ENCODE measurements around the gene MRPS31. TPM values are rescaled to one million over a fixed set of nuclear protein-coding genes. Genes with fewer than 3 reads are reported as not detected.
A peak's percentile ranks its signal among the peaks of the same experiment; 100 is the strongest.

Gene MRPS31
- total RNA-seq, 2 donors from 2014 or later = 32.0 to 38.7 TPM

- DNase-seq = peak; percentile 52
- TF ChIP-seq CTCF (conservative IDR thresholded peaks at IDR 0.05) = peak; percentile 84
- Histone ChIP-seq H3K4me1 (ENCODE audit: control insufficient read depth, insufficient read depth, low read length) (no peaks in the 10 kb centered on the region), H3K36me3 (ENCODE audit: control insufficient read depth, insufficient read depth, low read length) (no peaks in the 10 kb centered on the region), H3K9me3 (ENCODE audit: control insufficient read depth, low read length) (no peaks in the 10 kb centered on the region), H3K9ac (ENCODE audit: extremely low read depth, low read length, poor library complexity, severe bottlenecking) (no peak overlapping the region), H3K27me3 (ENCODE audit: control insufficient read depth, insufficient read depth, low read length, poor library complexity, severe bottlenecking) (no peaks in the 10 kb centered on the region), H3K4me3 (ENCODE audit: low read length) (no peak overlapping the region), H3K27ac (ENCODE audit: low read depth, low read length) (no peak overlapping the region)
- H3K36me3 Mint-ChIP-seq (ENCODE audit: low read depth) = no peaks in the 10 kb centered on the region
- H3K4me1 Mint-ChIP-seq = peaks cover 19% of the 10 kb centered on the region
- H3K27ac Mint-ChIP-seq = no peak overlapping the region
- peaks cover 1% of the 10 kb centered on the region for H3K27me3 Mint-ChIP-seq (ENCODE audit: insufficient read depth)
- no peak overlapping the region for H3K4me3 Mint-ChIP-seq
- no peaks in the 10 kb centered on the region for H3K9me3 Mint-ChIP-seq
- 64 to 90% methylated on average over 8 to 10 of the region's 11 CpGs for WGBS, 2 experiments (ENCODE audit: insufficient coverage in 1 of 2, insufficient read length in 1 of 2)
These were observed 88.3 kb downstream of the MRPS31 start for GRCh38 chr13:40682449-40683240.

GRCh38 chr13:40681341-40682146, 89.4 kb downstream of the MRPS31 start:
- H3K4me1 ChIP-seq (ENCODE audit: control insufficient read depth, insufficient read depth, low read length) = no peaks in the 10 kb centered on the region
- H3K4me3 ChIP-seq (ENCODE audit: low read length) = no peak overlapping the region
- peaks cover 1% of the 10 kb centered on the region for H3K27me3 Mint-ChIP-seq (ENCODE audit: insufficient read depth)
- H3K27ac Mint-ChIP-seq = peak overlapping the region; percentile 20
- WGBS, 2 experiments (ENCODE audit: insufficient coverage in 1 of 2, insufficient read length in 1 of 2) = 91 to 92% methylated on average over 5 to 7 of the region's 7 CpGs
- no peak overlapping the region for H3K4me3 Mint-ChIP-seq
- no peaks in the 10 kb centered on the region for H3K9me3 ChIP-seq (ENCODE audit: control insufficient read depth, low read length)
- H3K4me1 Mint-ChIP-seq = peaks cover 19% of the 10 kb centered on the region
- H3K9ac ChIP-seq (ENCODE audit: extremely low read depth, low read length, poor library complexity, severe bottlenecking) = no peak overlapping the region
- peak; percentile 54 for DNase-seq
- H3K36me3 ChIP-seq (ENCODE audit: control insufficient read depth, insufficient read depth, low read length) = no peaks in the 10 kb centered on the region
- H3K9me3 Mint-ChIP-seq = no peaks in the 10 kb centered on the region
- H3K27ac ChIP-seq (ENCODE audit: low read depth, low read length) = no peak overlapping the region
- H3K27me3 ChIP-seq (ENCODE audit: control insufficient read depth, insufficient read depth, low read length, poor library complexity, severe bottlenecking) = no peaks in the 10 kb centered on the region
- TF ChIP-seq CTCF (conservative IDR thresholded peaks at IDR 0.05) = no peak
- H3K36me3 Mint-ChIP-seq (ENCODE audit: low read depth) = no peaks in the 10 kb centered on the region

GRCh38 chr13:40680659-40681323, 90.2 kb downstream of the MRPS31 start:
- Histone ChIP-seq H3K9ac (ENCODE audit: extremely low read depth, low read length, poor library complexity, severe bottlenecking) (no peak overlapping the region), H3K4me3 (ENCODE audit: low read length) (no peak overlapping the region), H3K36me3 (ENCODE audit: control insufficient read depth, insufficient read depth, low read length) (no peaks in the 10 kb centered on the region), H3K9me3 (ENCODE audit: control insufficient read depth, low read length) (no peaks in the 10 kb centered on the region), H3K27me3 (ENCODE audit: control insufficient read depth, insufficient read depth, low read length, poor library complexity, severe bottlenecking) (no peaks in the 10 kb centered on the region), H3K4me1 (ENCODE audit: control insufficient read depth, insufficient read depth, low read length) (no peaks in the 10 kb centered on the region), H3K27ac (ENCODE audit: low read depth, low read length) (no peak overlapping the region)
- whole genome bisulfite sequencing, 2 experiments (ENCODE audit: insufficient coverage in 1 of 2, insufficient read length in 1 of 2) = 47 to 48% methylated on average over 3 to 7 of the region's 7 CpGs
- H3K36me3 Mint-ChIP-seq (ENCODE audit: low read depth) = no peaks in the 10 kb centered on the region
- DNase-seq = peak; percentile 71
- H3K27ac Mint-ChIP-seq = no peak overlapping the region
- H3K4me1 Mint-ChIP-seq = peaks cover 19% of the 10 kb centered on the region
- H3K9me3 Mint-ChIP-seq = no peaks in the 10 kb centered on the region
- TF ChIP-seq CTCF (conservative IDR thresholded peaks at IDR 0.05) = no peak
- H3K27me3 Mint-ChIP-seq (ENCODE audit: insufficient read depth) = peaks cover 1% of the 10 kb centered on the region
- H3K4me3 Mint-ChIP-seq = no peak overlapping the region

All from endodermal cell (in vitro differentiated cells).